Measurements from ENCODE around the gene KIF9.

- TF ChIP-seq CTCF (IDR thresholded peaks at IDR 0.05; ENCODE audit: low read depth, low read length) (no peak), EZH2phosphoT487 (IDR thresholded peaks at IDR 0.05; ENCODE audit: low read depth) (no peak)
These were observed 18.9 kb upstream of the KIF9 start for GRCh38 chr3:47301456-47301855.

Data from OCI-LY3 (cell line).